Skin epidermis (tissue), 12 donors: Measurements from ENCODE around the gene PNKD.
"Not testable (repeated sequence)": the region's sequence is repeated elsewhere in the genome, so short reads cannot be mapped to it uniquely, and the experiment has no call there.

Experiments used
- H3K27ac ChIP-seq, 21 experiments: fragments of 200-600 bp; sonication (generic) in 11 of 21; one replicate each; pipeline ENCODE4 v1.5.0; 2020; ENCODE audit warnings: mild to moderate bottlenecking in 3 of 21, inconsistent platforms in 2 of 21, moderate library complexity in 2 of 21
- H3K4me3 ChIP-seq, 7 experiments: fragments of 200-600 bp; sonication (generic) in 2 of 7; one replicate each; pipeline ENCODE4 v1.5.0; 2020; ENCODE audit warnings: inconsistent platforms in 2 of 7, mild to moderate bottlenecking in 2 of 7, moderate library complexity in 1 of 7

The PNKD gene

DNA sequence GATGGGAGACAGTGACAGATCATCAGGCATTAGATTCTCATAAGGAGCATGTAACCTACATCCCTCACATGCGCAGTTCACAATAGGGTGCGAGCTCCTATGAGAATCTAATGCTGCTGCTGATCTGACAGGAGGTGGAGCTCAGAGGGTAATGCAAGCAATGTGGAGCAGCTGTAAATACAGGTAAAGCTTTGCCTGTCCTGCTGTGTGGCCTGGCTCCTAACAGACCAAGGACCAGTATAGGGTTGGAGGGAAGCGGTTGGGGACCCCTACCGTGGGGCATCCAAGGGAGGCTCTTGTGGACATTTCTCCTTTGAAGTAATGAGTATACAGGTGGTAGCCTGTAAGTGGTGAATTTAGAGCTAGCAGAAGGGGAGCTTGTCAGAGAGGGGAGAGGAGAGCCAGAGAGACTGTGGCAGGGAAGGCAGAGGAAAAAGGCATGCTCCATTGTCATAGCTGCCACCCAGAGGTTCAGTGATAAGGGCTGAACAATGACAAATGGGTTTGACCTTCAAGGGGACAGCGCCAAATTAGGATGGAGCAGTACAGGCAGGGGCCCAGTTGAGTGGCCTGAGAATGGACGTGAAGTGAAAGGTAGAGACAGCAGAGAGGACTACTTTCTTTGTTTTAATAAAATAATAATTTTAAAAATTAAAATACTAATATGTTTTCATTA, 37.2 kb downstream of the PNKD start:
- no peak overlapping the region for H3K27ac ChIP-seq
- H3K4me3 ChIP-seq: no peak overlapping the region

GRCh38 chr2:218310853-218311540, 40.7 kb downstream of the PNKD start:
- Histone ChIP-seq H3K4me3 (no peak overlapping the region), H3K27ac (no peak overlapping the region)

DNA sequence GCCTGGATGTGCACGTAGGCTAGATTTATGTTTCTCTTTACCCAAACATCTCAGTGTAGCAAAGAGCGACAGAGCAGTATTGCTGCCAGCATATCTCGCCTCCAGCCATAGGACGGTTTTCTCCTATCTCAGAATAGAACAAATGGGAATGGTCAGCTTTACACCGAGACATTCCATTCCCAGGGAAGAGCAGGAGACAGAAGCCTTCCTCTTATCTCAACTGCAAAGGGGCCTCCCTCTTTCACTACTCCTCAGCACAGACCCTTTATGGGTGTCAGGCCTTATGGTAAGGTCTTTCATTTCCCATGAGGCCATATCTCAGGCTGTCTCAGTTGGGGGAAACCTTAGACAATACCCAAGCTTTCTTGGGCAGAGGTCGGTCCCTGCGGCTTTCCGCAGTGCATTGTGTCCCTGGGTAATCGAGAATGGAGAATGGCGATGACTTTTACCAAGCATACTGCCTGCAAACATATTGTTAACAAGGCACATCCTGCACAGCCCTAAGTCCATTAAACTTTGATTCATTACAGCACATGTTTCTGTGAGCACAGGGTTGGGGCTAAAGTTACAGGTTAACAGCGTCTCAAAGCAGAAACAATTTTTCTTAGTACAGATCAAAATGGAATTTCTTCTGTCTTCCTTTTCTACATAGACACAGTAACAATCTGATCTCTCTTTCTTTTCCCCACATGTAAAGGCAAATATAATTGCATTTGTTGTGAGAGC, 41.4 kb downstream of the PNKD start:
- H3K27ac ChIP-seq, H3K4me3 ChIP-seq: not testable (repeated sequence)

DNA sequence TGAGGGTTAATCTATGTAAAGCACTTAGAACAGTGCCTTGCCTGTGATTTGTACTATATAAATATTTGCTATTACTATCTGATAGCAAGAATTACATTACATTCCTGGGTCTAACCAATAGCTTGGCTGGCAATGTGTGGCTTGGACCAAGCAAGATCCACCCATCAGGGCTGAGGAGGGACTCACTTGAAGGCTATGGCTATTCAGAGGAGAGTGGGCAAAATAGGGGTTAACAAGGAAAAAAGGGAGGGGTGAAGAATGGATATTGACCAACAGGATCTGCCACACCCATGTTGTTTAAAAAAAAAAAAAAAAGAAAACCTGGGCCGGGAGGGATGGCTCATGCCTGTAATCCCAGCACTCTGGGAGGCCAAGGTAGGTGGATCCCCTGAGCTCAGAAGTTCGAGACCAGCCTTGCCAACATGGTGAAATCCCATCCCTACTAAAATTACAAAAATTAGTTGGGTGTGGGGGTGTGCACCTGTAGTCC, 42.0 kb downstream of the PNKD start:
- H3K27ac ChIP-seq: no peak overlapping the region
- H3K4me3 ChIP-seq: no peak overlapping the region

DNA sequence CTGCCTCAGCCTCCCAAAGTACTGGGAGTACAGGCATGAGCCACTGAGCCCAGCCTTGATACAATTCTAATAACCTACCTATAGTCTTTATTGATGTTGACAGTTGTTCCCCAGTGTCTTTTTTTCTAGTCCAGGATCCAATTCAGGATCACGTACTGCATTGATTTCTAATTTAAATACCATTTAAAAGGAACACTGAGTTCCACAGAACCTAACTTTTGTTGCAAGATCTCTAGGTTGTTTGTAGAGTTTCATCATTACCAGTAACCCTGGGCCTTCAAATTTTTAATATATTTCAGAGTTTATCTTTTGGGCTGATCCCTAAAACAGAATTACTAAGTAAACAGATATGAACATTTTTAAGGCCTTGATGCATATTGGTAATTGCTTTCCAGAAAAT, 43.0 kb downstream of the PNKD start:
- no peak overlapping the region for H3K4me3 ChIP-seq

DNA sequence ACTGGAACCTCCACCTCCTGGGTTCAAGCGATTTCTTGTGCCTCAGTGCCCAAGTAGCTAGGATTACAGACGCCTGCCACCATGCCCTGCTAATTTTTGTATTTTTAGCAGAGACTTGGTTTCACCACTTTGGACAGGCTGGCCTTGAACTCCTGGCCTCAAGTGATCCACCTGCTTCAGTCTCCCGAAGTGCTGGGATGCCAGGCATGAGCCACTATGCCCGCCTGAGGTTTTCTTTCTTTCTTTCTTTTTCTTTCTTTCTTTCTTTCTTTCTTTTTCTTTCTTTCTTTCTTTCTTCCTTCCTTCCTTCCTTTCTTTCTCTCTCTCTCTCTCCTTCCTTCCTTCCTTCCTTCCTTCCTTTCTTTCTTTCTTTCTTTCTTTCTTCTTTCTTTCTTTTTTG, 44.4 kb downstream of the PNKD start:
- not testable (repeated sequence) for H3K4me3 ChIP-seq, H3K27ac ChIP-seq

More for the DNA sequence above, 43.0 kb downstream of the PNKD start:
- no peak overlapping the region for H3K27ac ChIP-seq

DNA sequence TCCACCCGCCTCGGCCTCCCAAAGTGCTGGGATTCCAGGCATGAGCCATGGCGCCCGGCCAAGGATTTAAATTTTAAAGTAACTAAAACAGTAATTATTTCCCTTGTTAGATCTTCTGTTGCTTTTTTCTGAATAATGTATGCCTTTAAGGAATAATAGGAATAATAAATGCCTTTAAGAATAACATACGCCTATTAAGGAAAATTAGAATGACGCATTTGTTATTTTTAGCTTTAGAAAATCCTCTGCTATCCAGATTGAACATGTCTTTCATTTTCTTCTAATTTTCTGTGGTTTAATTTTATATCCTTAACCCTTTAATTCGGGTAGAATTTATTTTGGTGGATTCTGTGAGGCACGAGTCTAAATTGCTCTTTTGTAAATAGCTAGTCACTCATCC, 45.1 kb downstream of the PNKD start:
- Histone ChIP-seq H3K27ac (no peak overlapping the region), H3K4me3 (no peak overlapping the region)

GRCh38 chr2:218317303-218317630, 46.9 kb downstream of the PNKD start:
- no peak overlapping the region for H3K4me3 ChIP-seq
- peak overlapping the region in 1 of 21 experiments; percentile 32 for H3K27ac ChIP-seq

- no peak overlapping the region for H3K27ac ChIP-seq
- no peak overlapping the region for H3K4me3 ChIP-seq
These were observed 47.5 kb downstream of the PNKD start for GRCh38 chr2:218317835-218318234.

DNA sequence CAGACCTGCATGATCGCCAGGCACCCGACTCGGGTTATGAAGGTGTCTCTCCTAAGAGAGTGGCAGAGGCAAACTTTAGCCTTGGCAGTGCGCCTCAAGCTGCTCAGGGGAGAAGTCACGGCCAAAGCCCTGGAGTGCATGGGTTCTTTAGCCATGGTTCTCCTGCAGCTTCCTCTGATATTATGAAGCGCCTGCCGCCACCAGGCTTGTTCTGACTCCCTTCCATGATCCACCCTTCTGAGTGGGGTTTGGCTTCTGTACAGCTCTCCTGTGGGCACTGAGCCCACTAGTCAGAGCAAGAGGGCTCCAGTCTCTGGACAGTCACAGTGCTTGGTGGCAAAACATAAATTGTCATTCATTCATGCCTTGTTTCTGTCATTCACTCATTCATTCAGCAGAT, 47.9 kb downstream of the PNKD start:
- no peak overlapping the region for H3K4me3 ChIP-seq
- no peak overlapping the region for H3K27ac ChIP-seq

DNA sequence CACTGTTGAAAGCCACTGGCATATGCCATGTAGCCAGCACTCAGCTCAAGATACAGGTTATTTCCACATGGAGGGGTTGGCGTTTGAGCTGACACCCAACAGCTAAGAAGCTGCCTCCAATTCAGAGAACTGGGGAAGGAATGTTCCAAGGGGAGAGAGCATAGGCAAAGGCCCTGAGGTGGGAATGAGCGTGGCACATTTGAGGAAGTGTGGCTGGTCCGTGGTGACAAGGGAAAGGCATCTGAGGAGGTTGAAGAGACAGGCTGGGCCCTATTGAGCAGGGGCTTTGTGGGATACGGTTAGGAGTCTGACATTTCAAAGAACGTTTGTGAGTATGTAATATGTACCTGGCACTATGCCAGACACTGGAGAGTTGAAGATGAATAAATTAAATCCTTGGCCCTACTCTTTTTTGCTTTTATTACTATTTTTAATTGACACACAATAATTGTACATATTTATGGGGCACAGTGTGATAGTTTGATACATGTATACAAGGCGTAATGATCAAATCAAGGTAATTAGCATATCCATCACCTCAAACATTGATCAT, 49.6 kb downstream of the PNKD start:
- H3K4me3 ChIP-seq: no peak overlapping the region
- H3K27ac ChIP-seq: no peak overlapping the region

- peak overlapping the region in 1 of 21 experiments; percentile 11 for H3K27ac ChIP-seq
- H3K4me3 ChIP-seq: no peak overlapping the region
These were observed 50.5 kb downstream of the PNKD start for GRCh38 chr2:218320704-218321336.

- Histone ChIP-seq H3K27ac (peak overlapping the region; percentile 30 to 93 (median 76)), H3K4me3 (peak overlapping the region; percentile 52 to 73 (median 65))
These were observed 52.6 kb downstream of the PNKD start for GRCh38 chr2:218322768-218323525.

- H3K27ac ChIP-seq: peak overlapping the region; percentile 30 to 93 (median 76)
- H3K4me3 ChIP-seq: peak overlapping the region; percentile 52 to 73 (median 65)
These were observed 53.5 kb downstream of the PNKD start for GRCh38 chr2:218323526-218324472.

DNA sequence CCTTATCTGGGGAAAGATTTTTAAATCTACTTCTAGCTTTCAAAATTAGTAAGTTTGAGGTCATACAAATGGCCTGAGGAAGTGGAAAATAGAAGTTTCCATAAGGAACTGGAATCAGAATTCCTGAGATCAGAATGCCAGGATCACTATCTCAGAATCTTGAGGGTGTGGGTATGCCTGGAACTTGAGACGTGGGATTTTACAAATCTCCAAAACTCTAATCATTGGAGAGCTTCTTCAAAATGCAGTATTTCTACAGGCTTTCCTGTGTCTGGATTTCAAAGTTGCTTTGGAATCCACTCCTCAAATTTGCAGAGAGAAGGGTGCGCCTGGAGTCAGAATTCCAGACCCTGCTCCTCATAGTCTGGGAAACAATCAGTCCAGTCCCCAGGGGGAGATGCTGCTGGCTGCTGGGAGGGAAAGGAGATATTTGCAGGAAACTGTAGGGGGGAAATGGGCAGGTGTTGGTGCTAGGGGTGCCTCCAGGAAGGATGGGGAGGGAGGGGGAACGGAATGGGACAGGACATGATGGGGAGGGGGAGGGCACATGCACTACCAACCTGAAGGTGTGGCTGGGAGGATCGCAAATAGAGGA, 55.3 kb downstream of the PNKD start:
- peak overlapping the region in 1 of 21 experiments; percentile 38 for H3K27ac ChIP-seq
- no peak overlapping the region for H3K4me3 ChIP-seq

- Histone ChIP-seq H3K27ac (no peak overlapping the region), H3K4me3 (no peak overlapping the region)
These were observed 56.0 kb downstream of the PNKD start for GRCh38 chr2:218326315-218326714.

DNA sequence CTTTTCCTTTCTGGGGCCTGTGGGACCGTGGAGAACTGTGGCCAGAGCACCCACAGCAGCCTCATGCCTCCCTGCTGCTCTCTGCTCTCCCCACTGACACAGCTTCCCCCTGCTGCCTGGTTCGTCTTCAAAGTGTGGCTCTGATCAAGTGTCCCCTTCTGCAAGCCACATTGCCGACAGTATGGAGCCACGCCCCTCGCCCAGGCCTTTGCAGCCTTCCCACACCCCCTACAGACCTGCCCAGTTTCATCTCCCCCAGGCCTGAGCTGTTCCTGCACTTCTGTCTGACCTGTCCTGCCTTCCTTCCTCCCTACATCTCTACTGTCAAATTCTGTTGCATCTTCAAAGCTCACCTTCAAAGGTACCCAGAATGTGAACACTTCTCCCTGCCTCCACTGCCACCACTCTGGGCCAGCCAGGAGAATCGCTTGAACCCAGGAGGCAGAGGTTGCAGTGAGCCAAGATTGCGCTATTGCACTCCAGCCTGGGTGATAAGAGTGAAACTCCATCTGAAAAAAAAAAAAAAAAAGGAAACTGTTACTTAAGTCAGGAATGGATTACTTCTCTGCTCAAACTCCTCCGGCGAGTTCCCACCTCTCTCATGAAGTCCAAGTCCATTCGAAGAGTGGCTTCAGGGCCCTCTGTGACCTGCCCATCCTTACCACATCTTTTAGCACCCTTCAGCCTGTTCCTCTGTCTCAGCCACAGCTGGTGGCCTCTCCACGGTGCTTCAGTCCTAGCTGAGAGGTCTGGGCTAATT, 57.3 kb downstream of the PNKD start:
- no peak overlapping the region for H3K4me3 ChIP-seq
- peak overlapping the region in 1 of 21 experiments; percentile 55 for H3K27ac ChIP-seq
